Kasumi-1 (cell line): ENCODE results near the gene FCGBP.

Experiments
- DNase-seq, 2 experiments: peaks; one replicate each; lab custom pipeline; 2025; lab: John Stamatoyannopoulos, UW

The FCGBP gene

DNA sequence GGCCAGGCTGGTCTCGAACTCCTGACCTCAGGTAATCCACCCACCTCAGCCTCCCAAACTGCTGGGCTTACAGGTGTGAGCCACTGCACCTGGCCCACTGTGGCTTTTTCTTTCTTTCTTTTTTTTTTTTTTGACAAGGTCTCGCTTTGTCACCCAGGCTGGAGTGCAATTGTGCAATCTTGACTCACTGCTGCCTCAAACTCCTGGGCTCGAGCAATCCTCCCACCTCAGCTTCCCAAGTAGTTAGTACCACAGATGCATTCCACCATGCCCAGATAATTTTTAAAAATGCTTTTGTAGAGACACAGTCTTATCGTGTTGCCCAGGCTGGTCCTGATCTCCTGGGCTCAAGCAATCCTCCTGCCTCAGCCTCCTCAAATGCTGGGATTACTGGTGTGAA is 12.1 kb upstream of the FCGBP start:
- no peak for DNase-seq

DNA sequence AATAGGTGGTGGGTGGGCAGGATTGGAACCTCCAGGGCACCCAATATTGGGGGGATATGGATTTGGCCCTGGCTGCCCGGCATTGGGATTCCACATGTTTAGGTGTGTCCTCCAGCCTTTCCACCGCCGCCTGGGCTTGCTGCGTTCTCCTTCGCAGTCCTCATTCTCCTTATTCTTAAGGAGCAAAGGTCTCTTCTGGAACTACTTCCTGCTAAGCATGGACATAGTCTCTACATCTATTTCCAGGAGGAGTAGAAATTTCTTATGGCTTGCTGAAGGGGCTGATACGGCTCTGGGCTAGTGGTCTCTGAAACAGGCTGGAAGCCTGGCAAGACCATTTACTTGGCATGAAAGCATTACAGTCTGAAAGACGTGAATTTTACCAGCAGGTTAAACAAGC is 9.2 kb upstream of the FCGBP start:
- no peak for DNase-seq

DNA sequence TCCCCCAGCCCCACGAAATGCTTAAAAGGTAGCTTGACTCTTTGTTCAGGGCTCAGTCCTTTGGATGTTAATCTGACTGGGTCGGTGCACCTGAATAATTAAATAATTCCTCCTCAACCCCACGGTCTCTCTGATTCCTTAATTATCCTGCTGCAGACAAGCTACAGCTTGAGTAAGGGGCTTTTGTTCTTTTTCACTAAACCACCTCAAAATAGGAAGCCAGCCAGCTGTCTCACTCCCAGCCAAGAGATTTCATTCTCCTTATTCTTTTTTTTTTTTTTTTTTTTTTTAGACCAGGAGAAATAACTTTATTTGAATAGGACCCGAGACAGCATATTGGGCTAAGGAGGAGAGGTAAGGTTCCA is 7.9 kb upstream of the FCGBP start:
- DNase-seq, result no peak

DNA sequence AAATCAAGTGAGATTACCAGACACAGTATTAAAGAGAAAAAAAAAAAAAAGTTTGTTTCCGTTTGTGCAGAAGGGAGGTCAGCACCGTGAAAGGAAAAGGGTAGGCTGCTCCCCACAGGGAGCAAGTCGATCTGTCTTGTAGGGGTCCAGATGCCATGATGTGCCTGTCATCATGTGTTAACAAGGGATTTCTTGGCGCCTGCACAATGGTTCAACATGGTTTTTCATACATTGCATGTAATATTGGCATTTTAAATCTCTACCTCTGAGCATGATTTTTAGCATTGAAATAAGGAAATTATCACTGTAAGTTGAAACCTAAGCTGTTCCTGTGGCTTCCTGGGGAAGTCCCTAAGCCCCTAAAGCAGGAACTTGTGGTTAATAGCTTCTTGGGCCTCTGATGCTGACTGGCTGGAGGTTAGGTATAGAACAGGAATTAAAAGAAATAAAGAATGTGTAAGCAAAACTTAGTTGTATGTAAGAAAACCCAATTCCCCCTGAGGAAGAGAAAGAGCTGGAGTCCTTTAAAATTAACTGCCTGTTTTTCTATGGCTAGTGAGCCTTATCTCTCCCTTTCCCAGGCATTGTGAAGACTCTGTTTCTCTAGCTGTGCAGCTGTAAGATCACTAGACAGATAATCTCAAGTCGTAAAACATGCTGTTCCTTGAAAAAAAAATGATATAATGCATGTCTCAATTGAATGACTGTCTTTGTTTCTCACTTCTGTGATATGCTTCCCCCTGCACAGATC is 7.4 kb upstream of the FCGBP start:
- DNase-seq, result peak; percentile 94 to 95

DNA sequence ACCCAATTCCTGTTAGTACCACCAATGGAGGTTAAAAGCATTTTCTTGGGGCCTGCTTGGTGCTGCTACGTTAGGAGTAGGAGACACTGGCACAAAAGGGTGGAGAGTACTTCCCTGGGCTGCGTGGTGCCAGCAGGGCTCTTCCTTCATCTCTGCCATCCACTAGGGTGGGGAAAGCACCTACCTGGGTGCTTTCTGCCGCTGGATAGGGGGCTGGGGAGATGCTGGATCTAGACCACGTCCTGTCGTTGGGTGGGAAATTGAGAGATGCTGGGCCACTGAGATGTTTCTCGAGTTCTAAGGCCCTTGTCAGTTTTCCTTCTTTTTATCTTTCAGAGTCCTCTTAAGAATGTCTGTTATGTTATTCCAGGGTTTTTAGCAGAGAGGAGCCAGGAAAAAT is 6.7 kb upstream of the FCGBP start:
- no peak for DNase-seq

DNA sequence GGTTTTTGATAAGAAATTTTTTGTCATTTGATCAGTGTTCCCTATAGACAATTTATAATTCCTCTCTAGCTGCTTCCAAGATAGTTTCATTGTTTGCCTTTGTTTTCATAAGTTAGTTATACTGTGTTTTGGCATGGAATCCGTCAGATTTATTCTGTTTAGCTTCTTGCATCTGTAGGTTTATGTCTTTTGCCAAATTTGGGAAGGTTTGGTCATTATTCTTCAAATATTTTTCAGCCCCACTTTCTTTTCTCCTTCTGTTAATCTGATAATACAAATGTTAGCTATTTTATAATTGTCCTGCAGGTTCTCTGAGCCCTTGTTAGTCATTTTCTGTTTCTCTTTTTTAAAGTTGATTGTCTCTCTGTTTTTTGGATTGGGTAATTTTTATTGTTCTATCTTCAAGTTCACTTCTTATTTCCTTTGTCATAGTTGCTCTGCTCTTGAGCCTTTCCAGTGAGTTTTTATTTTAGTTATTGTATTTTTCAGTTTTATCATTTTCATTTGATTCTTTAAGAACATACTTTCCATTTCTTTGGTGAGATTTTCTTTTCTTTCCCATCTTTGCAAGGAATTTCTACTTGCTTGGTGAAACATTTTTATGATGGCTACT is 5.9 kb upstream of the FCGBP start:
- DNase-seq, result no peak

DNA sequence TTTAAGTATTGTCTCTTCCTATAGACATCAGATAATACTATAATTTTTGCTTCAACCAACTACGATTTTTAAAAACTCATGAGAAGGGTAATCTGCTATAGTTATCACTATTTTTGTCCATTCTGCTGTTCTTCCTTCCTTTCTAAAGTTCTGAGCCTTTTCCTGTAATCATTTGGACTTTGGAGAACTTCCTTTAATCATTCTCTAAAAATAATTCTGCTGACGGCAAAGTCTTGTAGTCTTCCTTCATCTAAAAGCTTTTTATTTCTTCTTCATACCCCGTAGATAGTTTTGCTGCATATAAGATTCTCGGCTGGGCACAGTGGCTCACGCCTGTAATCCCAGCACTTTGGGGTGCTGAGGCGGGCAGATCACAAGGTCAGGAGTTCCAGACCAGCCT is 5.1 kb upstream of the FCGBP start:
- no peak for DNase-seq

DNA sequence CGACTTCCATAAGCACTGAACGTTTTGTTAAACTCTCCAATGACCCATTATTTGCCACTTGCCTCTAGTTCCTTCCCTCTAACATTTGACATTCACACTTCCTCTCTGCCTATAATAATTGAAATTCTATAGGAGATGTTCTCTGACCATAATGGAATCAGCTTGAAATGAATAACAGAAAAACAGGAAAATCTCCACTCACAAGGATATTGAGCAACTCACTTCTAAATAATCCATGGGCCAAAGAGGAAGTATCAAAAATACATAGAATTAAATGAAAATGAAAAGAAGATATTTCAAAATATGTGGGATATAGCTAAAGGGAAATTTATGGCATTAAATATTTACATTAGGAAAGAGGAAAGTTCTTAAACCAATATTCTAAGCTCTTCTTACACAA is 3.4 kb upstream of the FCGBP start:
- peak; percentile 12 to 21 for DNase-seq

DNA sequence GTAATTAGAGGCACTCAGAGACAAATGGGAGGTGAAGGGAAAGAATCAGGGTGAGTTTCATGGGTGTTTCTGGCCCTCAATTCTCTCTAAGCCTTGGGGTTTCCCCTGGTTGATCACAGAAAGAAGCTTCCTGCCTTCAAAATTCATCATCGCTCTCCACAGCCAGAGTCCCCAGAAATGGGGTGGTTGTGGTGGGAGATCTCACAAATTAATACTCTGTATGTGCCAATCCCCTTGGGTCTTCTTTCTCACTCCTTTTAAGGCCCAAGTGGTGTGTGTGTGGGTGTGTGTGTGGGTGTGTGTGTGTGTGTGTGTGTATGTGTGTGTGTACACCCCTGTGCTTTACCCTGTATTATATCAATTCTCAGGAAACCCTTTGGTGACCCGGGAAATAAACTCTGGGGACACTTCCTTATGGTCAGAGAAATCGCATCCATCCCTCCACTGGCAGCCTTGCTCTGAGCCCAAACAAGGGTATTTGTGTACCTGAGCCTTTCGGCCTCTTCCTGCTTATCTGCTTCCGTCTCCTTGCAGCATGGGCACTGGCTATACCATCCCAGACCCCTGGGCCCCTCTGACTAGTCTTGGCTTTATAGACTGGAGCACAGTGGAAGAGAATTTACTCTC is 2.8 kb upstream of the FCGBP start:
- DNase-seq, result no peak

DNA sequence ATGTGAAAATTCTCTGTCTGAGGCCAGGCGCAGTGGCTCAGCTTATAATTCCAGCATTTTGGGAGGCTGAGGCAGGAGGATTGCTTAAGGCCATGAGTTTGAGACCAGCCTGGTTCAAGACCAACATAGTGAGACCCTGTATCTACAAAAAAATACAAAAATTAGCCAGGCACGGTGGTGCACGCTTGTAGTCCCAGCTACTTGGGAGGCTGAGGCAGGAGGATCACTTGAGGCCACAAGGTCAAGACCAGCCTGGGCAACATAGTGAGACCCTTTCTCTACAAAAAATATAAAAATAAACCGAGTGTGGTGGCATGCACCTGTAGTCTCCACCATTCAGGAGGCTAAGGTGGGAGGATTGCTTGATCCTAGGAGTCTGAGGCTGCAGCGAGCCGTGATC is 2.2 kb upstream of the FCGBP start:
- no peak for DNase-seq

DNA sequence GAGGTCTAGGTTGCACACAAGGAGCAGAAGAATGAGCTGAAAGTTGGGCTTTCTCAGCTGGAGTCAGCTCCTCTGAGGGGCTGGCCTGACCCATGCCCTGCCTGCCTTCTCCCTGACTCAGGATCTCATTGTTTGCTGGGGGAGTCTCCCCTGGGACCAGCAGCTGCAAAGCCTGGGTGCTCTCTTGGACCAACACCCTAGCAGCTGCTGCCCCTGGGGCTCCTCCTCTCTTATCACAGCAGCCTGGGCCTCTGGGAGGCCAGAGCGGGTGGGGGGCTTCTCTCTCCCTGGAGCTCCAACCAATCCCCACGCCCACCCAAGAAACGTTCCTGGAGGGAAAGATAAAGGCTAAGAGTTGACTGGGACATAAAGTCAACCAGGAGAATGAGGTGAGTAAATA is 1.6 kb upstream of the FCGBP start:
- DNase-seq, result no peak

DNA sequence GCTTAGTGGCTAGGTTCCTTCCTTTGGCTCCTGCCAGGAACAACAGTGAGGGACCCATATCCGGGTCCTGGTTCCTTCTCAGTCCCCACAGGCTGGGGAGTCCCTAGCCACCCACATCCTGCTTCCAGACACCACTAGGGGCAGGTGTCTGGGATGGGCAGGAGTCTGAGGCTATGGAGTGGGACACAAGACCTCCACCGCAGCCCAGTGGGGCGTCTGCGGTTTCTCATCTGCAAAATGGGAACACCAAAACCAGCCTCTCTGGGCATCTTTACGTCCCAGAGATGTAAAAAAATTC is 879 bp upstream of the FCGBP start:
- DNase-seq, result no peak

DNA sequence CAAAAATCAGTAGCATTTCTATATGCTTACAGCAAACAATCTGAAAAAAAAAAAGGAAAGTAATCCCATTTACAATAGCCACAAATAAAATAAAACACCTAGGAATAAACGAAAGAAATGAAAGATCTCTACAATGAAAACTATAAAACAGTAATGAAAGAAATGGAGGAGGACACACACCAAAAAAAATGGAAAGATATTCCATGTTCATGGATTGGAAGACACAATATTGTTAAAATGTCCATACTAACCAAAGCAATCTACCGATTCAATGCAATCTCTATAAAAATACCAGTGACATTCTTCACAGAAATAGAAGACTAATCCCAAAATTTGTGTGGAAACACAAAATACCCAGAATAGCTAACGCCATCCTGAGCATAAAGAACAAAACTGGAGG is 4.7 kb downstream of the FCGBP start:
- DNase-seq, result no peak

DNA sequence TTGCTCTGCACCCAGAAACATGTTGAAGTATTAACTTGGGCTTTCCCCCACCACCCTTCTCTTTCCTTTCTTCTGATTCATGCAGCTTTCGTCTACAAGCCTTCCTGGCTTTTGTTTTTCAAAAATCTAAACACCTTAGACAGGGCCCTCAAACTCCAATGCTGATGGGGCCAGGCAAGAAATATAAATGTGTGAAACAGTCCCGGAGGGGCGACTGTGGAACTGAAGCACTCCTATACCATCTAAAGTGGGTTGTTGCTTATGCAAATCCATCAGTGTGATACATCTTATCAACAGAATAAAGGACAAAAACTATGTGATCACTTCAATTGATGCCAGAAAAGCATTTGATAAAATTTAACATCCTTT is 6.1 kb downstream of the FCGBP start:
- no peak for DNase-seq

DNA sequence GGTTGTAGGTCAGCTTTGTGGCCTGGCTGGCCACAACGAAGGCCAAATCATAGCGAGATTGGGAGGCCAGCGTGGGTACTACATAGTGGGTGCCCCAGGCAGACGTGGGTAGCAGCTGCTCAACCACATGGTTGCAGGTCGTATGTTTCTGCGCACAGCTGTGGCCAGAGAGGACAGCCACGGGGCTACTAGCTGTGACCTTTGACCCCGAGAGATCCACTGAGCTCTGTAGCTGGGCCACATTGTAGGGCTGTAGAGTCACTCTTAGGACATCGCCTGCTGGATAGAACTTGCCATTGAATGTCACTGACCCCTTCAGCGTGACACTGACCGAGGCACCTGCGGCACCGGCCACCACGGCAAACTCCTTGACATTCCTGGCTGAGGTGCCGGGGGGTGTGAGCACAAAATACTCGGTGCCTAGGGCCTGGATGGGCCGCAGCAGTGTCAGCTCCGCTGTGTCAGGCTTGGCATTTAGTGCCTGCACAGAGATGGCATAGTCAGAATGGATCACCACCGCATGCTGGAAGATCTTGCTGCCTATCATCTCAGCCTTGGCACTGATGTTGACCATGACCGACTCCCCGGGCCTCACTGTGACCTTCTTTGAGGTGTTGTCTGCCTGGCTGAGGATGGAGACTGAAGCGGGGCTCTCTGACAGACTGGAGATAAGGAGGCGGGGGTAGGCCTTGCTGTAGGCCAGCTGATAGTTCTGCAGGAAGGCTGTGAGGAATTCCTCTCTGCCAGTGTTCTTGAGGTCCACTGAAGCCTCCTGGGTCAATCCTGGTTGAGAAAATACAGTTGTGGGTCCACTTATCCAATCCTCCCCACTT is 6.7 kb downstream of the FCGBP start:
- no peak for DNase-seq

DNA sequence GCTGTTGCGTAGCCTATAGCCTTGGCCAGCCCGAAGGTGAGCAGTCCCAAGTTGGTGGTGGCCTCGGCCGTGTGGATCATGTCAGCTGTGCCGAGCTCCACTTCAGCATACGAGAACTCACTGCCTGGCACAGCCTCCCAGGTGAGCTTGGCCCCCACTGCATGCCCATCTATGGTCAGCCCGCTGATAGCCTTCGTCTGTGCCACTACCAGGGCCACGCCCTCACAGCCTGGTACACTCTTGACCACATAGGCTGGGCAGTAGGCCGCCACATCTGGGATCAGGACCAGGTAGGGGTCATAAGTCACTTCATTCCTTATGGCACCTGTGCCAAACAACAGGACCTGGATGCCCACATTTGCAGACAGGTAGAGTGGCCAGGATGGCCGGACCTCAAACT is 7.4 kb downstream of the FCGBP start:
- no peak for DNase-seq

DNA sequence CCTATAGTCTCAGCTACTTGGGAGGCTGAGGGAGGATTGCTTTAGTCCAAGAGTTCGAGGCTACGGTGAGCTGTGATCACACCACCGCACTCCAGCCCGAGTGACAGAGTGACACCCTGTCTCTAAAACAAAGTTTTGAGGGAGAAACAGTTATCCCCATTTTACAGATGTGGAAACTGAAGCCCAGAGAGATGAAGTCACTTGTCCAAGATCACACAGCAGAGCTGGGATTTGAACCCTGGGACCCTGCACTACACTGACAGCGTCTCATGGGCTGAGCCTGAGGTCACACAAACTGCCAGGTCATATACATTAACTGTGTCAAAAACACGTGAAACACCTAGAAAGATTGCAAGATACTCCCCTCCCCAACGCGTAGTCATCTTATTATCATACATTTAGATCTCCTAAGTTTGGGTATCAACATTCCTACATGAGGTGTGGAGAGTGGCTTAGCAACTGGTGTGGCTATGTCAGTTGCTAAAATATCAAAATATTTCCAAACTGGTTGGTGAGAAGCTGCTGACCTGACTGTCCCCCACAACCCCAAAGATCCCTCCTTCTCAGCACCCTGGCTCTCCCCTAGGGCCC is 8.2 kb downstream of the FCGBP start:
- DNase-seq, result no peak

DNA sequence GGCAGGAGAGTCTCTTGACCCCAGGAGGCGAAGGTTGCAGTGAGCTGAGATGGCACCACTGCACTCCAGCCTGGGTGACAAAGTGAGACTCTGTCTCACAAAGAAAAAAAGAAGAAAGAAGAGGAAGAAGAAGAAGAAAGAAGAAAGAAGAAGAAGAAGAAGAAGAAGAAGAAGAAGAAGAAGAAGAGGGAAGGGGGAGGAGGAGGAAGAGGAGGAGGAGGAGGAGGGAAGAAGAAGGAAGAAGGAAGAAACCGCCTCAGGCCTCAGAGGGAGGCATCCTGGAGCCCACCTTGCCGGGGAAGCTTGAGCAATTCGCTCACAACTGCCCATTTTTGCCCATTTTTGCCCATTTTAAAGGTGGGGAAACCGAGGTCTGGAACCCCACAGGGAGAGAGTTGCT is 9.5 kb downstream of the FCGBP start:
- DNase-seq, result no peak

DNA sequence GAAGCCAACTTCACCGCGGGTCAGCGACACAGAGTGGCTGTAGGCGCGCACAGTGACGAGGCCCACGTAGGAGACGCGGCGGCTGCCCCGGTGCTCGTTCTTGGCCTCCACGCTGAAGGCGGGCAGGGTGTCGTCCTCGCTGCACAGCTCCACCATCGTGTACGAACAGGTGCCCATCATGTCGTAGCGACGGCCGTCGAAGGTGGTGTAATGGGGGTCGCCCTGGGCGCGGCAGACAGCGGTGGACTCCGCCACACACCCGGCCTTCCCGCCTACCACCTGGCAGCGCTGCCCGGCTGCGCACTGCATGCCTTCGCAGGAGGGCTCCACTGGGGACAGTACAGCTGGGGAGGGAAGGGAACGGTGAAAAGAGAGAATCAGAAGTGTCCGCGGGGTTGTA is 10.0 kb downstream of the FCGBP start:
- DNase-seq, result no peak

DNA sequence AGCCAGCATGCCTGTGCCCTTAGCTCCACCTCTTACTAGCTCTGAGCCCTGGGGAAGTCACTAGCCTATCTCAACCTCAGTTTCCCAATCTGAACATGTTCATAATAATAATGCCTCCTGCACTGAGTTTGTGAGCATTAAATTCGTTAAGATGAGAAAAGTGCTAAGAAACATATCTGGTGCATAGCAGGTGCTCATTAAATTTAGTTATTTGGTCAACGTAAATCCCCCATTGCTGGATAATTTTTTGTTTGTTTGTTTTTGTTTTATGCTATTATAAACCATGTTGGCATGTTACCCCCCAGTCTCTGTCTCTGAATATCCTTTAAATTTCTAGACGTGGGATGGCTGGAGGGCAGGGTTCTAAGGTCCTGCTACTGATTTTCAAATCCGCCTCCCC is 10.6 kb downstream of the FCGBP start:
- DNase-seq, result no peak

DNA sequence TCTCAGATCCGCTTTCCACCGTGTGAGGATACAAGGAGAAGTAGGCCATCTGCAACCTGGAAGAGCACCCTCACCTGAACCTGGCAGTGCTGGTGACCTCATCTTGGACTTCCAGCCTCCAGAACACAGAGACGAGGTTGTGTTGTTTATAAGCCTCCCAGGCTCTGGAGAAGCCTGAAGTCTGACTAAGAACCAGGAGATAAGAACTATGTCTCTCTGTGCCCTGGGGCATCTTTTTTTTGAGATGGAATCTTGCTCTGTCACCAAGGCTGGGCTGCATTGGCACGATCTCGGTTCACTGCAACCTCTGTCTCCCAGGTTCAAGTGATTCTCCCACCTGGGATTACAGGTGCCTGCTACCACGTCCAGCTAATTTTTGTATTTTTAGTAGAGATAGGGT is 14.5 kb downstream of the FCGBP start:
- no peak for DNase-seq

DNA sequence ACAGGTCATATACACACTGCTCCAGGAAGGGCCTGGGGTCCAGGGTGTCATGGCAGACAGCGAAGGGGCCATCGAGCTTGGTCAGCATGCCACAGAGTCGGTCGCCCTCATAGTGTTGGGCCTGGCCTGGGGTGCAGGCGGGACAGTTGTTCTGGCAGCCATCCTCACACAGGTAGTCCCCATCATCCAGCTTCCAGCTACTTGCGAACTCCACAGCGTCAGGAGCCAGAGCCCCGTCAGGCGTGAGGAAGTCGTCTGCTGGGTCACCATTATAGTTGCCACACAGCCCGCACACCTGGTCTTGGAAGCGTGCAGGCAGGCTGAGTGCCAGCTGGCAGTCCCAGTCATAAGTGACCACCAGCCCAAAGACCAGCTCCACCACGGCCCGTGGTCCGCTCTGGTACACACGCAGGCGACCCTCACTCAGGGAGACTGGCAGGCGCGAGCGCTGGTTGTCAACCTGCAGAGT is 16.2 kb downstream of the FCGBP start:
- no peak for DNase-seq
